Measurements from ENCODE around the gene ADNP. TPM values are rescaled to one million over a fixed set of nuclear protein-coding genes. Genes with fewer than 3 reads are reported as not detected.

Gene ADNP
- total RNA-seq, 1 donor from 2014 or later, result 132 TPM

- no peak overlapping the region for H3K27ac Mint-ChIP-seq (ENCODE audit: unreplicated experiment)
- H3K36me3 Mint-ChIP-seq (ENCODE audit: low read depth), result peaks cover 16% of the 10 kb centered on the region
- TF ChIP-seq, protein P1, sequence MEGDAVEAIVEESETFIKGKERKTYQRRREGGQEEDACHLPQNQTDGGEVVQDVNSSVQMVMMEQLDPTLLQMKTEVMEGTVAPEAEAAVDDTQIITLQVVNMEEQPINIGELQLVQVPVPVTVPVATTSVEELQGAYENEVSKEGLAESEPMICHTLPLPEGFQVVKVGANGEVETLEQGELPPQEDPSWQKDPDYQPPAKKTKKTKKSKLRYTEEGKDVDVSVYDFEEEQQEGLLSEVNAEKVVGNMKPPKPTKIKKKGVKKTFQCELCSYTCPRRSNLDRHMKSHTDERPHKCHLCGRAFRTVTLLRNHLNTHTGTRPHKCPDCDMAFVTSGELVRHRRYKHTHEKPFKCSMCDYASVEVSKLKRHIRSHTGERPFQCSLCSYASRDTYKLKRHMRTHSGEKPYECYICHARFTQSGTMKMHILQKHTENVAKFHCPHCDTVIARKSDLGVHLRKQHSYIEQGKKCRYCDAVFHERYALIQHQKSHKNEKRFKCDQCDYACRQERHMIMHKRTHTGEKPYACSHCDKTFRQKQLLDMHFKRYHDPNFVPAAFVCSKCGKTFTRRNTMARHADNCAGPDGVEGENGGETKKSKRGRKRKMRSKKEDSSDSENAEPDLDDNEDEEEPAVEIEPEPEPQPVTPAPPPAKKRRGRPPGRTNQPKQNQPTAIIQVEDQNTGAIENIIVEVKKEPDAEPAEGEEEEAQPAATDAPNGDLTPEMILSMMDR (conservative IDR thresholded peaks at IDR 0.05), result no peak
- no peaks in the 10 kb centered on the region for H3K27me3 Mint-ChIP-seq (ENCODE audit: low read depth)
- no peaks in the 10 kb centered on the region for H3K9me3 Mint-ChIP-seq
- no peak overlapping the region for H3K4me3 Mint-ChIP-seq
- H3K4me1 Mint-ChIP-seq, result peaks cover 8% of the 10 kb centered on the region
- no peak for DNase-seq (ENCODE audit: low read depth, low spot score)
These were observed 31.0 kb downstream of the ADNP start for GRCh38 chr20:50900261-50900660.

- no peak overlapping the region for H3K27ac Mint-ChIP-seq (ENCODE audit: unreplicated experiment)
- no peaks in the 10 kb centered on the region for H3K9me3 Mint-ChIP-seq
- no peaks in the 10 kb centered on the region for H3K27me3 Mint-ChIP-seq (ENCODE audit: low read depth)
- no peak overlapping the region for H3K4me3 Mint-ChIP-seq
- TF ChIP-seq, protein P1 (conservative IDR thresholded peaks at IDR 0.05), result no peak
- DNase-seq (ENCODE audit: low read depth, low spot score), result no peak
- no peaks in the 10 kb centered on the region for H3K4me1 Mint-ChIP-seq
- peaks cover 26% of the 10 kb centered on the region for H3K36me3 Mint-ChIP-seq (ENCODE audit: low read depth)
These were observed 32.8 kb downstream of the ADNP start for GRCh38 chr20:50898475-50898874.

DNA sequence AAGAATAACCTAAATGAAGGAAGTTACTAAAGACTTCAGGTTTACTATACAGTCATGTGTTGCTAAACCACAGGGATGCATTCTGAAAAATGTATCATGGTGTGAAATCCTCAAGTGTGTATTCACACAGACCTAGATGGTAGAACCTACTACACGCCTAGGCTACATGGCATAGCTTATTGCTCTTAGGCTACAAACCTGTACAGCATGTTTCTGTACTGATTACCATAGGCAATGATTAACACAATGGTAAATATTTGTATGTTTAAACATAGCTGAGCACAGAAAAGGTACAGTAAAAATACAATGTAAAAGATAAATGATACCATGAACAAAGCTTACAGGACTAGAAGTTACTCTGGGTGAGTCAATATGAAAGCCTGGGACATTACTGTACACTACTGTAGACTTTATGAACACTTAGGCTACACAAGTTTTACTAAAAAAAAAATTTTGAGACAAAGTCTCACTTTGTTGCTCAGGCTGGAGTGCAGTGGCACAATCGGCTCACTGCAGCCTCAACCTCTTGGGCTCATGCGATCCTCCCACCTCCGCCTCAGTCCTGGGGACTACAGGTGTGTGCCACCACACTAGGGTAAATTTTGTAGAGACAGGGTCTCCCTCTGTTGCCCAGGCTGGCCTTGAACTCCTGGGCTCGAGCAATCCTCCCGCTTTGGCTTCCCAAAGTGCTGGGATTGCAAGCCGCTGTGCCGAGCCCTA is 36.0 kb downstream of the ADNP start:
- peaks cover 37% of the 10 kb centered on the region for H3K36me3 Mint-ChIP-seq (ENCODE audit: low read depth)
- TF ChIP-seq, protein P1 (conservative IDR thresholded peaks at IDR 0.05), result no peak
- H3K9me3 Mint-ChIP-seq, result no peaks in the 10 kb centered on the region
- H3K27ac Mint-ChIP-seq (ENCODE audit: unreplicated experiment), result no peak overlapping the region
- no peaks in the 10 kb centered on the region for H3K27me3 Mint-ChIP-seq (ENCODE audit: low read depth)
- no peaks in the 10 kb centered on the region for H3K4me1 Mint-ChIP-seq
- no peak for DNase-seq (ENCODE audit: low read depth, low spot score)
- H3K4me3 Mint-ChIP-seq, result no peak overlapping the region

- TF ChIP-seq, protein P1 (conservative IDR thresholded peaks at IDR 0.05), result no peak
- Mint-ChIP-seq H3K9me3 (no peaks in the 10 kb centered on the region), H3K27me3 (ENCODE audit: low read depth) (no peaks in the 10 kb centered on the region), H3K36me3 (ENCODE audit: low read depth) (peaks cover 44% of the 10 kb centered on the region), H3K27ac (ENCODE audit: unreplicated experiment) (no peak overlapping the region), H3K4me3 (no peak overlapping the region), H3K4me1 (no peaks in the 10 kb centered on the region)
- no peak for DNase-seq (ENCODE audit: low read depth, low spot score)
These were observed 37.6 kb downstream of the ADNP start for GRCh38 chr20:50893620-50894019.

GRCh38 chr20:50892394-50892793 is 38.8 kb downstream of the ADNP start:
- peaks cover 40% of the 10 kb centered on the region for H3K36me3 Mint-ChIP-seq (ENCODE audit: low read depth)
- DNase-seq (ENCODE audit: low read depth, low spot score), result no peak
- H3K9me3 Mint-ChIP-seq, result no peaks in the 10 kb centered on the region
- TF ChIP-seq, protein P1 (conservative IDR thresholded peaks at IDR 0.05), result no peak
- no peak overlapping the region for H3K4me3 Mint-ChIP-seq
- no peaks in the 10 kb centered on the region for H3K27me3 Mint-ChIP-seq (ENCODE audit: low read depth)
- H3K4me1 Mint-ChIP-seq, result no peaks in the 10 kb centered on the region
- no peak overlapping the region for H3K27ac Mint-ChIP-seq (ENCODE audit: unreplicated experiment)
